Keratinocyte (primary cell): ENCODE results near the gene YEATS4.

Source experiments
- CTCF ChIP-seq, 3 experiments: IDR thresholded peaks in 1 of 3; conservative IDR thresholded peaks in 1 of 3; optimal IDR thresholded peaks in 1 of 3; 2 replicates in 2 of 3; 3 replicates in 1 of 3; pipeline versions ENCODE3 to v1.5.1; 2011; ENCODE audit warnings: low read length in 3 of 3, mild to moderate bottlenecking in 3 of 3, moderate library complexity in 2 of 3, control low read depth in 1 of 3, inconsistent platforms in 1 of 3; ENCODE audit not compliant: insufficient read depth in 2 of 3; ENCODE audit errors: extremely low read depth in 1 of 3
- EZH2 ChIP-seq: IDR thresholded peaks from one replicate; pipeline ENCODE4 v1.6.1; 2012; ENCODE audit warnings: inconsistent platforms, mild to moderate bottlenecking, low read length, moderate library complexity

GRCh38 chr12:69343885-69344612 lies 15.5 kb upstream of the YEATS4 start:
- TF ChIP-seq EZH2, result no peak
- TF ChIP-seq CTCF (optimal IDR thresholded peaks at IDR 0.05 in 1 of 3, IDR thresholded peaks at IDR 0.05 in 1 of 3, conservative IDR thresholded peaks at IDR 0.05 in 1 of 3; ENCODE audit: extremely low read depth in 1 of 3, insufficient read depth in 2 of 3, low read length in 3 of 3), result no peak
